ENCODE results near the gene EFCAB6. TPM values are rescaled to one million over a fixed set of nuclear protein-coding genes. Genes with fewer than 3 reads are reported as not detected.

Gene EFCAB6
- total RNA-seq, 1 experiment from 2014 or later: 0.52 TPM

DNA sequence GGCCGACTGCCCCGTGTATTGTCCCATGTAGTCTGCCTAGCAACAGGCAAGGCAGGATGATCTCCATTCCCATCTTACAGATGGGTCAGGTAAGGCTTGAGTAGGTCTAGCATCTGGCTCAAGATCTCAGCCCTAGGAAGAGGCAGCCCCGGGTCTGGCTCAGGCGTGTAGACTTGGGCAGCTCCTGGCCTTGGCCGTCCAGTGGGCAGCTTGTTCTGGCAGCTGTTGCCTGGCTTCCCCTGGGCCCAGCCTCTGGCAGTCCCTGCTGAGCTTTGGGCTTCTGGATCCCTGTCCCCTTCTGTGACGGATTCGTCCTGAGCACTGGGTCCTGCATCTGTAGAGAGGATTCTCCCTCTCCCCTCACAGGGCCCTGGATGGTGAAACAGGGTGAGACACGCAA lies 327.9 kb downstream of the EFCAB6 start:
- Histone ChIP-seq H3K79me2 (ENCODE audit: insufficient read depth, low read length) (no peaks in the 10 kb centered on the region), H3K36me3 (ENCODE audit: control insufficient read depth in 1 of 2, insufficient read depth in 2 of 2, low read length in 2 of 2) (no peaks in the 10 kb centered on the region), H3K4me1 (ENCODE audit: control insufficient read depth in 1 of 2, insufficient read depth in 2 of 2, low read length in 2 of 2) (no peaks in the 10 kb centered on the region), H4K20me1 (ENCODE audit: insufficient read depth) (no peaks in the 10 kb centered on the region), H3K9me3 (ENCODE audit: control insufficient read depth in 1 of 2, insufficient read depth in 1 of 2, low read depth in 1 of 2, low read length in 2 of 2) (no peaks in the 10 kb centered on the region), H2AFZ (ENCODE audit: low read depth, low read length, poor library complexity, severe bottlenecking) (no peak overlapping the region), H3K4me2 (ENCODE audit: low read length) (no peak overlapping the region), H3K4me3 (replicated peaks in 1 of 2; ENCODE audit: low read depth in 1 of 2, low read length in 2 of 2) (no peak overlapping the region), H3K9ac (ENCODE audit: low read length) (no peak overlapping the region), H3K27ac (ENCODE audit: low read depth, low read length) (no peak overlapping the region), H3K27me3 (ENCODE audit: insufficient read depth, low read length) (peaks cover 13% of the 10 kb centered on the region), H3K9me2 (ENCODE audit: insufficient read depth) (no peaks in the 10 kb centered on the region)
- ChIA-PET POLR2A (no interaction called here), RAD21 (ENCODE audit: low non-redundant PET in 1 of 2, low total read pairs in 2 of 2, uncharacterized antibody in 2 of 2, unreplicated experiment in 2 of 2) (no interaction called here), CTCF (no interaction called here)
- no TSS peak for BruUV-seq (replicated peaks)
- DNase-seq (ENCODE audit: low read depth, low spot score) (no peak), ATAC-seq (no peak)
- intact Hi-C loops (cut with micrococcal nuclease): no loop called here
- no peak for TF ChIP-seq EZH2 (IDR thresholded peaks at IDR 0.05)
- no peak for TF ChIP-seq CBX3 (IDR thresholded peaks at IDR 0.05; ENCODE audit: low read depth)
- no peak for TF ChIP-seq ELF1 (IDR thresholded peaks at IDR 0.05; ENCODE audit: borderline replicate concordance, low read depth)
- no peak for TF ChIP-seq SRF (IDR thresholded peaks at IDR 0.05; ENCODE audit: low read depth)
- no peak for TF ChIP-seq POLR2AphosphoS5 (IDR thresholded peaks at IDR 0.05; ENCODE audit: low read depth, low read length)
- TF ChIP-seq SIN3A (IDR thresholded peaks at IDR 0.05; ENCODE audit: low read depth): no peak
- TF ChIP-seq POLR2A (IDR thresholded peaks at IDR 0.05; ENCODE audit: borderline replicate concordance, extremely low read depth, insufficient read depth, insufficient read length): no peak
- no peak for TF ChIP-seq TCF7L2 (IDR thresholded peaks at IDR 0.05; ENCODE audit: borderline replicate concordance, extremely low read depth, insufficient read depth, insufficient read length)
- no peak for TF ChIP-seq EGR1 (IDR thresholded peaks at IDR 0.05; ENCODE audit: low read depth)
- TF ChIP-seq ZNF274 (IDR thresholded peaks at IDR 0.05; ENCODE audit: low read depth, low read length): no peak
- no peak for TF ChIP-seq YY1 (IDR thresholded peaks at IDR 0.05; ENCODE audit: extremely low read depth, insufficient replicate concordance, low read depth, low read length)
- no peak for TF ChIP-seq EZH2phosphoT487 (IDR thresholded peaks at IDR 0.05; ENCODE audit: borderline replicate concordance)
- TF ChIP-seq, protein P1, sequence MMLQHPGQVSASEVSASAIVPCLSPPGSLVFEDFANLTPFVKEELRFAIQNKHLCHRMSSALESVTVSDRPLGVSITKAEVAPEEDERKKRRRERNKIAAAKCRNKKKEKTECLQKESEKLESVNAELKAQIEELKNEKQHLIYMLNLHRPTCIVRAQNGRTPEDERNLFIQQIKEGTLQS (IDR thresholded peaks at IDR 0.05): no peak
- no peak for TF ChIP-seq ZFX (IDR thresholded peaks at IDR 0.05)
- TF ChIP-seq JUND (IDR thresholded peaks at IDR 0.05): no peak
